Measurements from ENCODE around the gene MIEN1.

DNA sequence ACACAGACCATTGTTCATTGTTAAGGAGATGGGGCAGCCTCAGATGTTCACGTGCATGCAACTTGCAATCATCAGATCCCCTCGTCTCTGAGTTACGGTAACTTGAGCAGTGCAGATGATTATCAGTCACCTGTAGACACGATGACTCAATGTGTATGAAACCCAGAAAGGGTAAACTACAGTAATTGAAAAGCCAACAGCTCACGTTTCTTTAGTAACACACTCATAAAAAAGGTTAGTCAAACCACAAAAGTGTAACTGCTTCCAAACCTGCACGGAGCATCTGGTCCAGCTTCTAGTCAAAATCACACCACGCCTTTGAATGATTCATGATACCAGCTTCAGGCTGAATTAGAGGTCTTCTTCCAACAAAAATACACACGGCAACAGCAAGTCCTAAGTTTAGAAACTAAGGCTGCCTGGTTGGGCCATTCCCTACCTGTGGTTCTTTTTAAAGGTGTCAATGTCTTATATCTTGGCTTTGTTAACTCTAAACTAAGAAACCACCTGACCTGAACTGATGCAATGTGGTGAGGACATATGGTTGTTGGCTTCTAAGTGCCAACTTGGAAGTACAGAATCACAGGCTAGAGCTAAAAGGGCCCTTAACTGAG lies 39.7 kb upstream of the MIEN1 start:
- TF ChIP-seq, protein P1, sequence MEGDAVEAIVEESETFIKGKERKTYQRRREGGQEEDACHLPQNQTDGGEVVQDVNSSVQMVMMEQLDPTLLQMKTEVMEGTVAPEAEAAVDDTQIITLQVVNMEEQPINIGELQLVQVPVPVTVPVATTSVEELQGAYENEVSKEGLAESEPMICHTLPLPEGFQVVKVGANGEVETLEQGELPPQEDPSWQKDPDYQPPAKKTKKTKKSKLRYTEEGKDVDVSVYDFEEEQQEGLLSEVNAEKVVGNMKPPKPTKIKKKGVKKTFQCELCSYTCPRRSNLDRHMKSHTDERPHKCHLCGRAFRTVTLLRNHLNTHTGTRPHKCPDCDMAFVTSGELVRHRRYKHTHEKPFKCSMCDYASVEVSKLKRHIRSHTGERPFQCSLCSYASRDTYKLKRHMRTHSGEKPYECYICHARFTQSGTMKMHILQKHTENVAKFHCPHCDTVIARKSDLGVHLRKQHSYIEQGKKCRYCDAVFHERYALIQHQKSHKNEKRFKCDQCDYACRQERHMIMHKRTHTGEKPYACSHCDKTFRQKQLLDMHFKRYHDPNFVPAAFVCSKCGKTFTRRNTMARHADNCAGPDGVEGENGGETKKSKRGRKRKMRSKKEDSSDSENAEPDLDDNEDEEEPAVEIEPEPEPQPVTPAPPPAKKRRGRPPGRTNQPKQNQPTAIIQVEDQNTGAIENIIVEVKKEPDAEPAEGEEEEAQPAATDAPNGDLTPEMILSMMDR (IDR thresholded peaks at IDR 0.05) = no peak
- TF ChIP-seq POLR2A (IDR thresholded peaks at IDR 0.05; ENCODE audit: low read depth) (no peak), POLR2AphosphoS5 (IDR thresholded peaks at IDR 0.05) (no peak), EP300 (IDR thresholded peaks at IDR 0.05) (no peak)

All from esophagus muscularis mucosa (tissue), 4 donors.